Ascending aorta (tissue), 2 donors: ENCODE results near the gene SMTNL2. TPM values are rescaled to one million over a fixed set of nuclear protein-coding genes. Genes with fewer than 3 reads are reported as not detected.

Experiments used
- DNase-seq, 2 donors: peaks; one replicate each; pipeline ENCODE4 v3.0.0-alpha.2; 2019; ENCODE audit warnings: low spot score in 2 of 2
- H3K27ac ChIP-seq, 2 donors: fragments of 200-600 bp; sonication (generic); one replicate each; pipeline ENCODE4 v1.5.1; 2016 to 2017; ENCODE audit warnings: mild to moderate bottlenecking in 1 of 2
- H3K27me3 ChIP-seq: fragments of 200-600 bp; sonication (generic); one replicate; pipeline ENCODE4 v1.5.1; 2017
- H3K36me3 ChIP-seq, 2 donors: fragments of 200-600 bp; sonication (generic); one replicate each; pipeline ENCODE4 v1.5.1; 2016
- H3K4me1 ChIP-seq, 2 donors: fragments of 200-600 bp; sonication (generic); one replicate each; pipeline ENCODE4 v1.5.1; 2016 to 2017; ENCODE audit warnings: mild to moderate bottlenecking in 1 of 2
- H3K4me3 ChIP-seq, 2 donors: fragments of 200-600 bp; sonication (generic); one replicate each; pipeline ENCODE4 v1.5.1; 2016 to 2017; ENCODE audit warnings: mild to moderate bottlenecking in 1 of 2
- H3K9me3 ChIP-seq, 2 donors: fragments of 200-600 bp; sonication (generic); one replicate each; pipeline ENCODE4 v1.5.1; 2016
- intact Hi-C: fragments of 100-400 bp; cut with DNase I; formaldehyde crosslinking; loops from one replicate; pipeline ENCODE4 v1.15.1; 2023
- total RNA-seq: library from RNA; depleted of rRNA; stranded (reverse); fragments of >200 nt; gene quantifications from one replicate; pipeline ENCODE4 v1.1.0, GENCODE V29; 2016
- TF ChIP-seq, protein P1 (sequence below), 3 experiments: fragments of 200-600 bp in 2 of 3; fragments of 450-650 bp in 1 of 3; sonication (generic) in 2 of 3; IDR thresholded peaks; one replicate each; pipeline ENCODE4 v1.5.1; 2016 to 2019; ENCODE audit warnings: antibody characterized with exemption in 3 of 3, mild to moderate bottlenecking in 1 of 3, moderate library complexity in 1 of 3

Gene SMTNL2
- total RNA-seq, 1 donor from 2014 or later = 15.6 TPM

DNA sequence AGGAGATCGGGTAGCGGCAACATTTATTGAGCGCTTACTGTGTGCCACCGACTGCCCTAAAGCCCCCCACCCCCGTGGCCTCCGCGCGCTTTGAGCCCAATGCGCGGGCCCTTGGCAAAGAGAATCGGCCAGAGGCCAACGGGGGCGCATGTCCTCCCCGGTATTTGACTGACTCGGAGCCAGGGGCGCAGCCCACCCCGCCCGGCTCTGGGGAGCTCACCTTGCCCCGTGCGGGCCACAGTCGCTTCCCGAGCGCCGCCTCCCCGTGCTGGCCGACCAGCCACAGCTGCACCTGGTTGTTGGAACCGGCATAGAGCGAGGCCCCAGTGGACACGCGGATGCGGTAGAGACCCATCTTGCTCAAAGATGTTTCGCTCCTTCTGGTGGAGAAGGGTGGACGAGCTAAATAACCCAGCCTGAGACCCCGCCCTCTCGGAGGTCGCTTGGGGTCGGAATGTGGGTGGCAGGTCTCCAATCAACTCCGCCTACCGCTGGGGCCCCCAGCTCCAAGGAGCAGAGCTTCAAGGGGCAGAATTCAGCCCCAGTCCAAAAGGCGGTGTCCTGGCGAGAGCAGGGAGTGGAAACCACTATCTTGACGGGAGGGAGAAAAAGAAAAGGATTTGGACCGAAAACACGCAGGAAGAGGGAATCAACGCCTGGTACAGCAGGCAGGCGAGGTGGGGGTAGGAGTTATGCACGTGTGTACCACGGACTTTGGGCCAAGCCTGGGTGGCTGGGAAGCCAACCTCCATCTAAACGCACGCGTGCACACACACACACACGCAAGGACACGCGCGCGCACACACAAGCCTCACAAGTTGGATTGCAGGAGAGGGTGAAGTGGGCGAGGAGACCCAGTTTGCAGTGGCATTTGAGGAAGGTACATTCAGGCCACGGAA lies 57.2 kb downstream of the SMTNL2 start, which contains the start of gene ALOX15:
Gene ALOX15, minus strand, starts transcription at position 382 of the 899 bp plus-strand sequence. Its CDS starts 27 bp downstream, at position 355.
- H3K4me3 ChIP-seq = no peak within 1 kb of the TSS
- TF ChIP-seq, protein P1, sequence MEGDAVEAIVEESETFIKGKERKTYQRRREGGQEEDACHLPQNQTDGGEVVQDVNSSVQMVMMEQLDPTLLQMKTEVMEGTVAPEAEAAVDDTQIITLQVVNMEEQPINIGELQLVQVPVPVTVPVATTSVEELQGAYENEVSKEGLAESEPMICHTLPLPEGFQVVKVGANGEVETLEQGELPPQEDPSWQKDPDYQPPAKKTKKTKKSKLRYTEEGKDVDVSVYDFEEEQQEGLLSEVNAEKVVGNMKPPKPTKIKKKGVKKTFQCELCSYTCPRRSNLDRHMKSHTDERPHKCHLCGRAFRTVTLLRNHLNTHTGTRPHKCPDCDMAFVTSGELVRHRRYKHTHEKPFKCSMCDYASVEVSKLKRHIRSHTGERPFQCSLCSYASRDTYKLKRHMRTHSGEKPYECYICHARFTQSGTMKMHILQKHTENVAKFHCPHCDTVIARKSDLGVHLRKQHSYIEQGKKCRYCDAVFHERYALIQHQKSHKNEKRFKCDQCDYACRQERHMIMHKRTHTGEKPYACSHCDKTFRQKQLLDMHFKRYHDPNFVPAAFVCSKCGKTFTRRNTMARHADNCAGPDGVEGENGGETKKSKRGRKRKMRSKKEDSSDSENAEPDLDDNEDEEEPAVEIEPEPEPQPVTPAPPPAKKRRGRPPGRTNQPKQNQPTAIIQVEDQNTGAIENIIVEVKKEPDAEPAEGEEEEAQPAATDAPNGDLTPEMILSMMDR (IDR thresholded peaks at IDR 0.05) = no peak
- H3K36me3 ChIP-seq = no peaks in the 10 kb centered on the region
- peaks cover 8% of the 10 kb centered on the region for H3K27me3 ChIP-seq
- no peaks in the 10 kb centered on the region for H3K9me3 ChIP-seq
- no peak within 1 kb of the TSS for H3K27ac ChIP-seq
- no peak for DNase-seq
- intact Hi-C loops = no loop called here
- no peaks in the 10 kb centered on the region for H3K4me1 ChIP-seq

DNA sequence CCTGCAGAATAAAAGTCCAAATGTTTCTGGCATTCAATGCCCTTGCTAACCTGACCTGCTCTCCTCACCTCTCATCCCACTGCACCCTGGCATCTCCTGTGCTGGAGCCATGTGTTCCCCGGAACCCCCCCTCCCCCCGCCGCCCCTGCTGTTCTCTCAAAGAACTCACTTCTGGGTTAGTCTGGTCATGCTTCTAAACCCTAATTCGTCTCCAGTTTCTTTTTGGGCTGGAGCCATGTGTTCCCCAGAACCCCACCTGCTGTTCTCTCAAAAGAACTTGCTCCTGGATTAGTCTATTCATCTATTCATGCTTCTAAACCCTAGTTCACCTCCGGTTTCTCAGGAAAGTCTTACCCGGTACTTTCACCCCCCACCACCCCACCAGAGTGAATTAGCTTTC lies 58.0 kb downstream of the SMTNL2 start:
- H3K27me3 ChIP-seq = peaks cover 8% of the 10 kb centered on the region
- intact Hi-C loops = no loop called here
- H3K36me3 ChIP-seq = no peaks in the 10 kb centered on the region
- no peaks in the 10 kb centered on the region for H3K4me1 ChIP-seq
- no peaks in the 10 kb centered on the region for H3K9me3 ChIP-seq
- TF ChIP-seq, protein P1 (IDR thresholded peaks at IDR 0.05) = no peak
- no peak overlapping the region for H3K27ac ChIP-seq
- DNase-seq = no peak
- H3K4me3 ChIP-seq = no peak overlapping the region

DNA sequence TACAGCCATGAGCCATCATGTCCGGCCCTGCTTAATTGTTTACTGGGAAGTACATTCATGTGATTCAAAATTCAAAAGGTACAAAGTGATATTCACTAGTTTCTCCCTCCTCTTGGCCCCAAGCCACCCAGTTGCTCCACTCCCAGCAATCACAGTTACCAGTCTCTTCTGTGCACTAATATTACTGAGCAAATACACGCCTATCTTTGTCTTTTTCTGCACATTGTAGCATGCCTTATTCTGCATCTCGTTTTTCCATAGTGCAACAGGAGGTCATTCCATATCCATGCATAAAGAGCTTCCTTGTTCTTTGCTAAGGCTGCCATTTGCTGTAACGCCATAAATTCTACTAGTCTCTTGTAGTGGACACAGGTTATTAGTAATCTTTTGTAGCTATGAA lies 59.3 kb downstream of the SMTNL2 start:
- H3K27me3 ChIP-seq = peaks cover 8% of the 10 kb centered on the region
- TF ChIP-seq, protein P1 (IDR thresholded peaks at IDR 0.05) = no peak

GRCh38 chr17:4645642-4646041 lies 61.3 kb downstream of the SMTNL2 start:
- H3K27me3 ChIP-seq = peaks cover 8% of the 10 kb centered on the region
- H3K9me3 ChIP-seq = no peaks in the 10 kb centered on the region
- no peak overlapping the region for H3K27ac ChIP-seq
- TF ChIP-seq, protein P1 (IDR thresholded peaks at IDR 0.05) = no peak
- H3K36me3 ChIP-seq = no peaks in the 10 kb centered on the region
- no peak overlapping the region for H3K4me3 ChIP-seq
- no peak for DNase-seq
- intact Hi-C loops = no loop called here
- H3K4me1 ChIP-seq = no peaks in the 10 kb centered on the region

More for the DNA sequence above, 59.3 kb downstream of the SMTNL2 start:
- Histone ChIP-seq H3K4me1 (no peaks in the 10 kb centered on the region), H3K9me3 (no peaks in the 10 kb centered on the region), H3K27ac (no peak overlapping the region), H3K4me3 (no peak overlapping the region), H3K36me3 (no peaks in the 10 kb centered on the region)
- DNase-seq = no peak
- intact Hi-C loops = no loop called here

DNA sequence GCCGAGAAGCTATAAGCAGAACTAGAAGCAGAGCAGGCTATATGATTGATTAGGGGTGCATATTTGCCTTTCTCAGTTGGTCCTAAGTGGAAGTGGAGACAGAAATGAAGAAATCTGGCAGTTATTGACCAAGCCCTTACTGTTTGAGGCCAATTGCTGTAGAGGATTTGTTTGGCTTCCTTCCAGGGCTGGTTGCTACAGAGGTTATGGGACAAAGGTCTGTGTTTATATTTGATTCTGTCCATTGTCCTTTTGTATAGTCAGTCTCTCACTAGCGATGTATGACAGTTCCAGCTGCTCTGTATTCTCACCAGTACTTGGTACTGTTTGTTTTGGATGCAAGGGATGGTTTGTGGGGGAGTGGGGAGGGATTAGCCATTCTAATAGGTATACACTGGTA lies 64.4 kb downstream of the SMTNL2 start:
- no peak overlapping the region for H3K27ac ChIP-seq
- TF ChIP-seq, protein P1 (IDR thresholded peaks at IDR 0.05) = no peak
- no peaks in the 10 kb centered on the region for H3K27me3 ChIP-seq
- no peaks in the 10 kb centered on the region for H3K36me3 ChIP-seq
- H3K4me3 ChIP-seq = no peak overlapping the region
- intact Hi-C loops = no loop called here
- no peaks in the 10 kb centered on the region for H3K9me3 ChIP-seq
- H3K4me1 ChIP-seq = no peaks in the 10 kb centered on the region
- DNase-seq = no peak
